ENCODE results near the gene PIK3CA. TPM values are rescaled to one million over a fixed set of nuclear protein-coding genes. Genes with fewer than 3 reads are reported as not detected.

The PIK3CA gene
- total RNA-seq, 1 experiment from 2014 or later, result 12.0 TPM

DNA sequence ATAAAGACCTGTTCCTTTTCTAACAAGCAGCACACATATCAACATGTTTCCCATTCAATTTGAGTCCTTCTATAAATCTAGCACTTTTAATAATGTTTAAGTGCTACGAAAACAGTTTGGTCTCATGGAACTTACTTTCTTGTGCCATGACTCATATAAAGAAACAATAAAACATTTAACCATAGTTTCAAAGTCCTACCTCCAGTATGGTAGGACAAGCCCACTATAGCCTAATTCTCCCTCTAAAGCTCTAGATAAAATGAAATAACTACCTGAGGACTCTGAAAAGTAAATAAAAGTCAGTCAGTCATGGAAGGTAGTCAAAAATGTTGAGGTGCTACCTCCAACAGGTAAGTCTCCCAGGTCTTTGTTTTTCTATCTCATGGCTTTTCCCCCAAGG lies 12.0 kb upstream of the PIK3CA start:
- WGBS (ENCODE audit: extremely low coverage, insufficient read length, low lambda C conversion rate), result no CpG with 5 or more reads among the region's 1 CpG
- no peaks in the 10 kb centered on the region for H3K79me2 ChIP-seq (ENCODE audit: insufficient read depth, low read length)
- DNase-seq, result no peak
- H4K20me1 ChIP-seq (ENCODE audit: control insufficient read depth, insufficient read depth, insufficient read length), result no peaks in the 10 kb centered on the region
- no peak overlapping the region for H2AK5ac ChIP-seq (ENCODE audit: insufficient read length, low read length)
- no peaks in the 10 kb centered on the region for H3K9me3 ChIP-seq (ENCODE audit: control insufficient read depth, low read depth, low read length)
- H3K4me1 ChIP-seq (ENCODE audit: insufficient read depth, low read length), result no peaks in the 10 kb centered on the region
- no peak overlapping the region for H2AFZ ChIP-seq (ENCODE audit: low read length)
- H3K27ac ChIP-seq (ENCODE audit: insufficient read length, low read depth, low read length), result no peak overlapping the region
- no peak overlapping the region for H3K9ac ChIP-seq (ENCODE audit: extremely low read depth, insufficient read length, low read length)
- no peak overlapping the region for H2BK120ac ChIP-seq (ENCODE audit: low read depth, low read length, poor library complexity, severe bottlenecking)
- H3K56ac ChIP-seq (ENCODE audit: insufficient read length, low read depth, low read length), result no peak overlapping the region
- no peak overlapping the region for H3K4ac ChIP-seq (ENCODE audit: low read depth, low read length)
- H3K23me2 ChIP-seq (ENCODE audit: insufficient read length, low read depth, low read length, poor library complexity, severe bottlenecking), result no peaks in the 10 kb centered on the region
- H2BK15ac ChIP-seq (ENCODE audit: low read depth, low read length), result no peak overlapping the region
- no peak overlapping the region for H3K14ac ChIP-seq (ENCODE audit: insufficient read depth, low read length)
- Mint-ChIP-seq H3K4me3 (no peak overlapping the region), H3K27me3 (ENCODE audit: low read depth) (no peaks in the 10 kb centered on the region), H3K4me1 (no peaks in the 10 kb centered on the region), H3K36me3 (ENCODE audit: insufficient read depth in 1 of 3, low read depth in 3 of 3) (peaks cover 0 to 11% (median 3%) of the 10 kb centered on the region in 3 experiments; a peak in 3 of 7 replicates), H3K9me3 (peaks cover 11 to 16% of the 10 kb centered on the region in 2 experiments), H3K27ac (no peak overlapping the region)
- H4K8ac ChIP-seq (replicated peaks; ENCODE audit: insufficient read length, low read depth, low read length), result no peak overlapping the region
- H3K79me1 ChIP-seq (ENCODE audit: insufficient read depth, low read depth, low read length, poor library complexity, severe bottlenecking), result no peaks in the 10 kb centered on the region
- no peak overlapping the region for H2BK20ac ChIP-seq (ENCODE audit: low read depth, low read length, poor library complexity, severe bottlenecking)
- no peak overlapping the region for H3K18ac ChIP-seq (ENCODE audit: insufficient read length, low read depth, low read length)
- H4K5ac ChIP-seq (ENCODE audit: insufficient read length, low read depth, low read length), result no peak overlapping the region
- H2BK12ac ChIP-seq (ENCODE audit: insufficient read length, low read depth, low read length), result no peak overlapping the region
- no peak overlapping the region for H2BK5ac ChIP-seq (ENCODE audit: insufficient read length, low read length)
- H3T11ph ChIP-seq (ENCODE audit: low read length), result no peak overlapping the region
- H4K91ac ChIP-seq (ENCODE audit: insufficient read length, low read depth, low read length), result no peak overlapping the region
- H3K27me3 ChIP-seq (ENCODE audit: insufficient read depth, low read length), result no peaks in the 10 kb centered on the region
- H3K4me2 ChIP-seq (ENCODE audit: insufficient read depth, insufficient read length, low read length), result no peak overlapping the region
- no peak for TF ChIP-seq CTCF (conservative IDR thresholded peaks at IDR 0.05)
- no peak overlapping the region for H3K23ac ChIP-seq (ENCODE audit: insufficient read length, low read depth, low read length)

Measured in H9 (cell line).